Fibroblast of skin of left quadriceps (primary cell): Measurements from ENCODE around the gene GJB2.

ENCODE experiments used
- DNase-seq, 2 experiments: peaks; one replicate each; pipeline ENCODE4 v3.0.0-alpha.2; 2013; ENCODE audit warnings: low read depth in 2 of 2

Gene GJB2

DNA sequence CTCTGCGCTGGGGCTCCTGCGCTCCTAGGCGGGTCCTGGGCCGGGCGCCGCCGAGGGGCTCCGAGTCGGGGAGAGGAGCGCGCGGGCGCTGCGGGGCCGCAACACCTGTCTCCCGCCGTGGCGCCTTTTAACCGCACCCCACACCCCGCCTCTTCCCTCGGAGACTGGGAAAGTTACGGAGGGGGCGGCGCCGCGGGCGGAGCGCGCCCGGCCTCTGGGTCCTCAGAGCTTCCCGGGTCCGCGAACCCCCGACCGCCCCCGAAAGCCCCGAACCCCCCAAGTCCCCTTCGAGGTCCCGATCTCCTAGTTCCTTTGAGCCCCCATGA is at the start of gene GJB2:
GJB2 (minus strand) TSS at position 103 of the 326 bp plus-strand sequence. CDS start 3,357 bp downstream, outside the sequence.
- no peak for DNase-seq

DNA sequence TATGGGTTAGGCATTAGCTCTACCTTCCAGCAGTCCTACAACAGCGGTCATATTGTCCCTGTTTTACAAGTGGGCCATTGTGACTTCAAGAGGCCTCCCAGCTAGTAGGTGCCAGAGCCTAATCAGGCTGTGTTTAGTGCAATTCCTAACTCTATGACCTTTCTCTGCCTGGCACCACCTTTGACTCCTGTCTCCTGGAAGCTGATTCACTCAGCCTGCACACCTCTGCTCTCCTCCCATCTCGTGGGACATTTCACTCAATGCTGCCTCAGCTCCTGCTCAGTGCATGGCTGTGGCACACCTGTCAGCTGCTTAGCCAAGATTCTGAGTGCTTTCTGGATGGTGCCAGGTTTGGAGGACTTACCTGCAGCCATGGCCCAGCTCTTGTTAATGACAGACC is 48.9 kb upstream of the GJB2 start:
- DNase-seq, result no peak

DNA sequence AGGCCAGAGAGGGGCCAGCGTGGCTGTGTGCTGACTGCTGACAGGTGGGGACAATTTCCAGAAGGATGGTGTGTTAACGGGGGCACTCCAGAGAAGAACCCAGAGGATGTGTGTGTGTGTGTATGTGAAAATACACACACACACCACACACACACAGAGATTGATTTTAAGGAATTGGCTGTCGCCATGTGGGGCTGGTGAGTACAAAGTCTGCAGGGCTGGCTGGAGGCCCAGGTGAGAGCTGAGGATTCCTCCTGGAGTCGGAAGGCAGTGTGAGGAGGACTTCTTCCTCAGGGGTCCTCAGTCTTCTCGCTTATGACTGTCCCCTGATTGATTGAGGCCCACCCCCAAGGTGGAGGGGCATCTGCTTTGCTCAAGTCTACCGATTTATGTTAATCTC is 47.0 kb upstream of the GJB2 start:
- no peak for DNase-seq

DNA sequence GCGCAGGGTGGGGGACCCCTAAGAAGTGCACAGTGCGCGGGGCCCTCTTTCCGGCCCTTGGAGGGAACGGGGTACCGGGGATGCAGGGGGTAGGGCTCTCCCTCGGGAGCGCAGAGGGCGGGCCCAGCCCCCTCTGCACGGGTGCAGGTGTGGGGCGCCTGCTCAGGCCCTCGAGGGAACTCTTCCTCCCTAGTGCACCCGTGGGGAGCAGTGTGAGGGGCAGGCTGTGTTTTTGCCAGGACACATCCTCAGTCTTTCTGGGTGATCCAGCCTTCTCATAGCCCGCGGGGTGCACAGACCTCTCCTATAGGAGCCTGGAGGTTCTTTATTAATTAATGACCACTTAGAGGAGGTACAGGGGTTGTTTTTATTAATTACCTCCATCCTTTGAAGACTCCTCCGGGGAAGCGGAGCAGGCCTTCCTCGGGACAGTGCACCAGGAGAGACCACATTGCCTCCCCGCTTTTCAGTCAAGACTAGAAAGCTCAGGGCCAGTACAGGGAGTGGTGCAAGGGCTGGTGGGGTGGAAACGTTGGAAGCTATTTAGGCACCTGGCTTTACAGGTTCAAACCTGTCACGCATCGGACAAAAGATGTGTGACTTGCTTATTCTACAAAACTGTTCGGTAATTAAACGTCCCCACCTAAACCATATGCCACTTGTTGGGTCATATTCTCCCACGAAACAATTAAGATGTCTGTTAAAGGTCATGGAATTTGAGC is 40.0 kb upstream of the GJB2 start:
- no peak for DNase-seq

DNA sequence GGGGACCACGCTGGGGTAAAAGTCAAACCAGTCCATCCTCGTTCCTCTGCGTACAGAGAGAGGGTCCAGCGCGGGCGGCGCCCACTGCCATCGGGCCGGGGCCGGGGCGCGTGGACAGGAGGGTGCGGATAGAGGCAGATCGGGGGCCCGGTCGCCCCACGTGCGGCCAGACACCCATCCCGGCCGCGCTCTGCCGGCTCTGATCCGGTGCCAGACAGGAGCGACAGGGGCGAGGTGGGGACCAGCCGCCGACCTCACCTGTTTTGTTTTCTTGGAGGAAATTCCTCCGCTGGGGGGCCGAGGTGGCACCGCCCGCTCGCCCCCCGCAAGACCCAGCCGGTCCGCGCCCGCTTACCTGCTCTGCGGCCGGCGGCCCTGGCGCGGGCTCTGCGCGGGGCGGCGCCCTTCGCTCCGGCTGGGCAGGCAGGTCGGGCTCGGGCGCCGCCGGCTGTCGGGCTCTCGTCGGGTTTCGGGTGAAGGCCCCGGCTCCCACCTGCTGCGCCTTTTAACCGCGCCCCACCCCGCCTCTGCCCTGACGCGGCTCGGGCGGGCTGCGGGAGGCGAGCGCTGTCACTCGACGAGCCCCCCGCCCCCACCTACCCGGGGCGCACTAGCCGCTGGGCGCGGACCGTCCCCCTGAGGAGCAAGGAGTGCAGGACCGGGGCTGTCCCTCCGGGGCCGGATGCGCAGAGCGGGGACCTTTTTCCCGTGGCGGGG is 39.3 kb upstream of the GJB2 start, which contains the start of gene GJB6:
GJB6 (minus strand) TSS at position 481 of the 717 bp plus-strand sequence. CDS start 8,839 bp downstream, outside the sequence.
- no peak for DNase-seq

DNA sequence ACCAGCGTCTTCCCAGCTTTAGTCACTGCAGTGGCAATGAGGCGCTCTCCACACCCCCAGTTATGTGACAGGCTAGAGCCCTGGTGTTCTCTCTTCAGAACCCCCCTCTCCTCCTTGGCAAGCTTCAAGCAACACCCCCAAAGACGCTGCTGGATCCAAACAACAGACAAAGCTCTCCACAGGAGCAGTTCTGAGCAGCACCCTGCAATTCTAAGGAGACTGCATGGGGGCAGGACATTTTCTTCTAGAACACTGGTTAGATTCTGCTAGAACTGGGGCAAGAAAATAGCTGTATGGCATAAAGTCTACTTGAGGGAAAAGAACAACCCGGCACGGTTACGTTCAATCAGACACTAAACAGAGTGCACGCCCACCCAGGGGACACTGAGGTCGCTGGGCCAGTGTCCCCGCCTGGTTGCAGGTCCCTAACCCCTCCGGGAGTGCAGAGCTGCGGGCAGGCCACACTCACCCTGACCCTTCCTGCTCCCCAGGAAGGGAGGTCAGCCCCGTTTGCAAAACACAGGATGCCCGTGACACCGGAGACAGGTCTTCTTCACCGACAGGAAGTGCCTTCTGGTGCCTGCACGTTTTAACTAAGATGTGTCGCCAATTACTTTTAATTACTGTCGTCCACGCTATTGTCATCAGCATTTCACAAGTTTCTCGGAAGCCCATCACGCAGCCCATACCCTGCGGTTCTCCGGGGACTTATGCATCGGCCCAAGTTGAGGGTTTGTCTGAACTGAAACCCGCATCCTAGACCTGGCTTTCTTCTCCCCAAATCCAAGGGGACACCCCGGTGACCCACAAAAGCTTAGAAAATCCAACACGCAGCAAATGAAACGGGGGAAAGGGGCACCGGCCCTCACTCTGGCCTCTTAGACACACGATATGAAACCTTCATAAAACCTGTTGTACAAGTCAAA is 38.4 kb upstream of the GJB2 start:
- no peak for DNase-seq

DNA sequence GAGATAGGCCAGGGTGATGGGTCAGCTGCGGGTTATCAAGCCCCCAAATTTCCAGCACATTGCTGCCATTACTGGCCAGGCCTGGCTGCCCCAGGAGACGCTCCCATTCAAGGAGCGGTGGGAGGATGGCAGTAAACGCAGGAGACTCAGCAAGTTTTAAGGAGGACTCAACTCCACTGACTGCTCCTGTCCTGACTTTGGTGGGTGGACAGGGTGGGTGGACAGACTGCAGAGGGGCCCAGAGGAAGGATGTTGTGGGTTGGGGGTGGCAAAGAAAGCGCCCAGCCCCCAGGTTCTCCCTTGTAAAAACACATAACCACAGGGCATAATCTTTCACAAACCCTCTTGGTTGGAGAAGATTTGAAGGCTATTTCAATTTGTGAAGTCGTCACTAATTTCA is 35.0 kb upstream of the GJB2 start:
- no peak for DNase-seq

DNA sequence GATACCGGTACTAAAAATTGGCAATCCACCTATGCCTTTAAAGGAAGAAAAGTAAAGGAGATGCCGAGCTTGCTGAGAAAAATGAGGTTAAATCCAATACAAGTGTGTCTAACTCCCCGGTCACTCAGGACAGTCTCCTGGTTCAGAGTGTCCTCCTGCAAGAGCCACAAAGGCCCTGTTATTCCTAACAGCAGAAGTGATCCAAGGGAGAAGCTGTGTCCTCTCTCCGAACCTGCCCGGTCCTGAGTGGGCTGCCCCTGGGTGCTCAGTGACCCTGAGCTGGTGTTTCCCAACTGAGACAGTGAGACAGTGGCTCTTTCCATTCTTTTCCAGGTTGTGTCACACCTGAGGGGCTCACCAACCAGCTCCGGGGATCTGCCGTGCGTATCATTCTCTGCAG is 34.5 kb upstream of the GJB2 start:
- DNase-seq, result no peak

DNA sequence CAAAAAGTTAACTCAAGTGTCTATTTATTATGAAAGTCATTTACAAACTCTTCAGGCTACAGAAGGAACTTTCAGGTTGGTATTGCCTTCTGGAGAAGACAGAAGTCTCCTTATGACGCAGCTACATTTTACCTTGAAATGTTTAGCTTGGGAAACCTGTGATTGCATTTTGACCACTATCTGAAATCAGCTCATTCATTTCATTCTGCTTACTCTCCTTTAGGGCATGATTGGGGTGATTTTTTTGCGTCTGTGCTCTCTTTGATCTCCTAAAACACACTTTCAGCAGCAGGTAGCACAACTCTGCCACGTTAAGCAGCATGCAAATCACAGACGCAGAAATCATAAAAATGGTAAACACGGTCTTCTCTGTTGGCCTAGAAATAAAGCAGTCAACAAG is 29.8 kb upstream of the GJB2 start:
- no peak for DNase-seq

DNA sequence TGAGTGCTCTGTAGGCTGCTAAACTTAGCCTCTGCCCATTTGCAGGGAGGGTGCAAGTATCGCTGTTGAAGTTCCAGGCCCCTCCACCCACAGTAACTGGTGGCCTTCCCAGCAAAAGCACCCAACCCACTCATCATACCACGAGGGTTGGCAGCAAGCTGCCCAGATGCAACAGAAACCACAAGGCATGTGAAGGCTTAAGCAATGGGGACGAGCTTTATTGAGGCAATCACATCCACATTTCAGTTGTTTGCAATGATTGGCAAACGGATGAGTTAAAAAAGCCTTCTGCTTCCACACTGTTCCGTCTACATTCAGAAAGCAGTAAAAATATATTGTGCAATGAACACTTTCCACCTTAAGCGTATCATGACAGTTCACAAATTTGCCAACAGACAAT is 29.0 kb upstream of the GJB2 start:
- no peak for DNase-seq

DNA sequence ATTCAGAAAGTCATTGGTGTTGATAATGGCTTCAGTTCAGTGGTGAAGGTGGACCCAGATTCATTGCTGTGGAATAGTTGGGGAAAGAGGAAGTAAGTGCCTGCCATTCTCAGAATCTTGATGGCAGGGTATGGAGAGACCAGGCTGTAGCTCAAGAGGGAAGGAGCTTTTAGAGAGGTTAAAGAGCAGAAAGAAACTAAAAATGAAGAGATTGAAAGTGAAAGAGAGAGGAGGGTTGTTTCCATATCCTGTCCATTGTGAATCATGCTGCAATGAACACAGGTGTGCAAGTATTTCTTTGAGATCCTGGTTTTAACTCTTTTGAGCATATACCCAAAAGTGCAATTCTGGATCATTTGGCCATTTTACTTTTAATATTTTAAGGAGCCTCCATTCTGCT is 26.8 kb upstream of the GJB2 start:
- DNase-seq, result no peak

DNA sequence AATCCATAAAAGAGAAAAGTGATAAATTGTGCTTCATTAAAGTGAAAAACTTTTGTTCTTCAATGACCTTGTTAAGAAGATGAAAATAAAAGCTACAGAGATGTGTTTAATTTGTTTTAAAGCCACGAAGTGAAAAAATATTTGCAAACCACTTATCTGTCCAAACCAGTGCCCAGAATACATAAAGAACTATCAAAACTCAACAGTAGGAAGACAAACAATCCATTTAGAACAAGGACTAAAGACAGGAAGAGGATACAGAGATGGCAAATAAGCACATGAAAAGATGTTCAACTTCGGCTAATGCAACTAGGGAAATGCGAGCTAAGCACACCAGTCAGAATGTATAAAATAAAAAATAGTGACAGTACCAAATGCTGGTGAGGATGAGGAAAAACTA is 24.4 kb upstream of the GJB2 start:
- no peak for DNase-seq

DNA sequence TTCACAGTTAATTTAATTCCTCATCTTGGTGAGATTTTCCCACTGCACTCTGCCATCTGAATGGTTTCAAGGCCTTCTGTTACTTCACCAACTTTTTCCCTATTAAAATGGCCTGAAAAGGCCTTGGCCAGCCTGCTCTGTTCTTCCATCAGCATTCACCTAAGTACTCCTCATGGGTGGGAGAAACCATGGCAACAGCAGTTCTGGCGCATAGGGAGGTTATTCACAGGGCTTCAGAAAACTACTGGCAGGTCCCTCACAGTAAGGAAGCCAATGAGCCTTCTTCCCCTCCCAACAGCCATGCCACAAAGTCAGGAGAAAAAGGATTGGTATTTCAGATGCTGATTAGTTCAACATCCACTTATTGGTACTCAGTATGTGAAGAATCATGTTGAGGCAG is 17.2 kb upstream of the GJB2 start:
- no peak for DNase-seq

DNA sequence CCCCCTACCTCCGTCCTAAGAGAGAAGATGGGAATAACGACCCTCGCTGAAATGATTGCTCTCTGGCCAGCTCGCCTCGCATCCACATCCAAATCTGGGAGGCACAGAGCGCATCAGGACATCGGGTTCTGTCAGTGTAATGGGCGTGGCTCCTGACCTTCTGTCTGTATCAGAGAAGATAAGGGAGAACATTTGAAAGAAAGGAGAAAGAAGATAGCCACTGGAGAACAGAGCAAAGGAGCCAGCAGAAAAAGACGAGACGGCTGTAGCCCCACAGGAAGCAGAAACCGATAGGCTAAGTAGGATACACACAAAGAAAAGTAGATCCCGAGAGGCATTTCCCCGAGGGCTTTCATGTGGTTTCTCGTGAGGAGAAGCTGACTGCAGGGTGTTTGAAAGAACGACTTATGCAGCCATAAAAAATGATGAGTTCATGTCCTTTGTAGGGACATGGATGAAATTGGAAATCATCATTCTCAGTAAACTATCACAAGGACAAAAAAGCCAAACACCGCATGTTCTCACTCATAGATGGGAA is 14.0 kb upstream of the GJB2 start:
- DNase-seq, result no peak

DNA sequence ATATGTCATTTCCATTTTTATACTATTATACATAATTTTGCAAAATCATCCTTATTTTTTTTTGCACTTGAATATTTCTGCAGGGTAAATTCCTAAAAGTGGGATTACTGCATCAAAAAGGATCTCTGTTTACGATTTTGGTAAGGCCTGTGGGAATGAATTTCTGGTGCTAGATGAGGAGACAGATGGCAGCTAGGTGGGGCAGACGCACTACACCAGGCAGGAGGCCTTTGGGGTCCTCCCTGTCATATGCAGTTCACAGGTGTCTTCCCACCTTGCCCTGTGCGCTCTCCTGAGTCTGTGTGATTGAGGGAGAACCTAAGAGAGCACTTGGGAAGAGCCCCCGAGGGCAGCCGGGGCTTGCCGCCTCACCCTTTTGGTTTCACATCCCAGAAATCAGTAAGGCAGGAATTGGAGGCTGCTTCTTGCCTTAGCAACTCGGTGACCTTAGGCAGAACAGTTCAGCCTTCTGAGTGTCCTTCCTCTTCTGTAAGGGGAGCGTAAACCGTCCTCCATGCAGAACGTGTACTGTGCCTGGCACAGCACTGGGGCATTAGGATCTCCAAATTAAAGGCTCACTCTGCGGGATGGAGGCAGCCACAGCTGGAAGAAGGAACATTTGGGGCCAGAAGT is 13.4 kb upstream of the GJB2 start:
- no peak for DNase-seq

DNA sequence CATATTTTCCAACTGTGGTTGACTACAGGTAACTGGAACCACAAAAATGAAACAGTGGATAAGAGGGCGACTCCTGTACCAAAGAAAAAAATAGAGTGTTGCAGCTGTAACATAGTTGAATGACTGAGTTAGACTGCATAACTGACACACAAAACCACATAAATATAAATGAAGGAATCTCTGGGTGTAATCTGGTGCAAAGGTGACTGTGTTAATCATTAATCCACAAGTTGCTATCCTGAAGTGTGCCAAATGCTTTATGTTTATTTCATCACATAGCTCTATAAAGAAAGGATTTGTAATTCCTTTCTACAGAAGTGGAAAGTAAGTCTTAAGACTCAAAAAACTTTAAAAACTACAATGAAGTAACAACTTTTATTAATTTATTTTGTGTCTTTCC is 6.0 kb upstream of the GJB2 start:
- DNase-seq, result no peak

DNA sequence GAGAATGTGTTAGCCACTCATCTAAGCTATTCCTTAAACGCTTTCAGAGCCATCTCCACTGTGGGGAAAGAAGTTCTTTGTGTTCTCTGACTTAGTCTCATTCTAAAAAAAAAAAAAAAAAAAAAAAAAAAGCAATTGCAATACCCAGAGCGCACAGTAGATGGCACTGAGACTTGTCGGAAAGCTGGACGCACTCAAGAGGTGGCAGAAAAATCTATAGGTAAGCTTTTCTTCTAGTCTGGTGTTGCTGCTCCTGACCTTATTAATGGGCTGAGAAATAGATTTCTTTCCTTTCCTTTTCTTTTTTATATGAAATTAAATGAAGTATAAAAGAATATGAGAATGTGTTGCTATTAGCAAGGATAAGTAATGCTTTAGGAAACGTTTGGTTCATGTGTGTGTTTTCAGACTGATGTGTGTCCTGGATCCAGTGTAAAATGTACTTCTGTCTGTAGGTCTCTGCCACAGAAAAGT is 4.7 kb upstream of the GJB2 start:
- peak; percentile 21 to 32 for DNase-seq

DNA sequence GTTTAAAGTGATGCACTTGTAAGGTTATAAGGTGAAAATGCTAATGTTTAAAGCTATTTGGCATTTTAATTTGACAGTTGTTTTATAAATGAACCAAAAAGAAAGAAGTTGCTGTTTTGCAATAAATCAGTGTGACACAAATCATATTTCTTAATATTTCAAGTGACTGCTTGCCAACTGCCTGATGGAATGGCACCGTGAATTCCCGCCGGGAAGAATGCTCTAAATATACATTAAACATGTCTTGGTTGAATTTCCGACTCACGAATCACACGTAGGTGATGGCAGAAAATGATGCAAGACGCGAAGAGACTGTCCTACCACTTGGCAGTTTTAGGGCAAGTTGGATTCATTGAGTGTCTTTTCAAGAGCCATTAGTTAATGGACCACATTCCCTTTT is 3.1 kb upstream of the GJB2 start:
- DNase-seq, result no peak

DNA sequence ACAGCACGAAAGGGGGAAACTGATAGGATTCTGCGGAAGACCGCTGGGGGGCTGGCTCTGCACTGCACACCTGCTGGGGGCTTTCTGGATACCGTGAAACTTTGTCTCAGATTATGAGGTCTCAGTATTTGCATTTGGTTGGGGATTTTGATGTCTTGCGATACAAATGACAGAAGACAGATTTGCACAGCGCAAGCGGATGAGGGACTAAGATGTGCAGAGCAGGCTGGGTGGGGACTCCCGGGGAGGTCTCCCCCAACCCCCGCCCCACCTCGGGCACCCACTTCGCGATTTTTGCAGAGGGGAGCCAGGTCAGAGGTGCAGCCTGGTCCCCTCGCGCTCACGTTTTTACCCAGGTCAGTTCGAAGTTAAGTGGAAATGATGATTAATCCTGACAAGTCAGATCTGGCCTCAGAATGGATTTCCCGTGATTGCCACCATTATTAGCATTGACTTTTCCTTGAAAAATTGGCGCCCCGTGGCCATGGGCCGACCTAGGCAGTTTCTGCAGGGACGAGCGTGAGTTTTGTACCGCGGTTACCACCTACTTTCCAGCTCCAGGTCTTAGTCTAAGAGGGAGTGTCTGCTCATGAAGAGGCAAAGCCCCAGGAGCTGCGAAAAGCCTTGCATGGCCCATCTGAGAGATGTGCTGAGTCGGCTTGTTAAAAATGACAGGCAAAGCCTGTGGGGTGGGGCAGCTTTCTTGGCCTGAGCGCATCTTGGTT is 1.3 kb upstream of the GJB2 start:
- DNase-seq, result no peak

DNA sequence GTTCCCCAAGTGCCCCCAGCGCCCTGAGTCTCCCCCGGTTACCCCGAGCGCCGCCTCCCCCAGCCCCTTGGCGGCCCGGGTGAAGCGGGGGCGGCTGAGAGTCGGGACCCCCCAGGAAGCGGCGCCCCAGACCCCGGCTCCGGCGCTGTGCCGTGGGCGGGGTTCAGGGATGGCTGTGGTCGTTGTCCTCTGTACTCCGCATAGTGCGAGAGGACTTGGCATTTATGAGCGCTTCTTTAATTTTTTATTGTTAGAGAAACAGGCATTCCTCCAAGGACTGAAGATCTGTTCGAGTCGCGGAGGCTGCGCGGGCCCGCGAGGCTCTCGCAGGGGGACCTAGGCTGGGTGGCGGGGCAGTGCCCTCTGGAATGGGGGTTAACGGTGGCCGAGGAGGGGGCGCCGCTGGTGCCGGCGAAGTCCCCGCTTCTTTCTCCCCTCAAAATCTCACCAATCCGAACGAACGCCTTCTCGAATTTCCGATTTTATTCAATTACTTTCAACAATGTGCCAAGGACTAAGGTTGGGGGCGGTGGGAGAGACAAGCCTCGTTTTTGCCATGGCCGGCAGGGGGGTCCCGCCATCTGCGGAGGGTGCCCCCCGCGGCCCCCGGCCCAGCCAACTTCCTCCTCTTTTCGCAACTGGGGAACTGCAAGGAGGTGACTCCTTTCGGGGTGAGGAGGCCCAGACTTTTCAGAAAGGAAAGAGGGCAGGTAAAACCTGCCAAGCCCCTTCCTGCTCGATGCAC is 596 bp upstream of the GJB2 start:
- no peak for DNase-seq
